GM23248 (cell line): ENCODE results near the gene KRTAP12-2. TPM values are rescaled to one million over a fixed set of nuclear protein-coding genes. Genes with fewer than 3 reads are reported as not detected.
"Not testable (repeated sequence)": the region's sequence is repeated elsewhere in the genome, so short reads cannot be mapped to it uniquely, and the experiment has no call there.

Experiments used
- DNase-seq: peaks from one replicate; pipeline ENCODE4 v3.0.0-alpha.2; 2015
- H2AFZ ChIP-seq: fragments of 200-600 bp; sonication (generic); 2 replicates; pipeline ENCODE4 v1.6.1; 2016; ENCODE audit warnings: antibody characterized with exemption
- H3F3A ChIP-seq: fragments of 200-600 bp; sonication (generic); 2 replicates; pipeline ENCODE4 v1.6.1; 2016; ENCODE audit warnings: mild to moderate bottlenecking, antibody characterized with exemption, mixed run types; ENCODE audit not compliant: insufficient read depth
- H3K27ac ChIP-seq: fragments of 200-600 bp; sonication (generic); 2 replicates; pipeline ENCODE4 v1.5.1; 2016; ENCODE audit warnings: mild to moderate bottlenecking
- H3K27me3 ChIP-seq: fragments of 200-600 bp; sonication (generic); replicated peaks from 2 replicates; pipeline ENCODE4 v1.6.1; 2016; ENCODE audit warnings: mild to moderate bottlenecking; ENCODE audit not compliant: insufficient read depth
- H3K36me3 ChIP-seq: fragments of 200-600 bp; sonication (generic); 2 replicates; pipeline ENCODE4 v1.6.1; 2016; ENCODE audit warnings: low read depth, mild to moderate bottlenecking
- H3K4me1 ChIP-seq: fragments of 200-600 bp; sonication (generic); 2 replicates; pipeline ENCODE4 v1.6.1; 2016; ENCODE audit warnings: mild to moderate bottlenecking; ENCODE audit not compliant: insufficient read depth
- H3K4me2 ChIP-seq: fragments of 200-600 bp; sonication (generic); one replicate; pipeline ENCODE4 v1.6.1; 2016; ENCODE audit warnings: mild to moderate bottlenecking; ENCODE audit not compliant: unreplicated experiment
- H3K4me3 ChIP-seq: fragments of 200-600 bp; sonication (generic); 2 replicates; pipeline ENCODE4 v1.5.1; 2016; ENCODE audit warnings: mild to moderate bottlenecking
- H3K79me2 ChIP-seq: fragments of 200-600 bp; sonication (generic); 2 replicates; pipeline ENCODE4 v1.6.1; 2016; ENCODE audit warnings: mild to moderate bottlenecking; ENCODE audit not compliant: insufficient read depth
- H3K9ac ChIP-seq: fragments of 200-600 bp; sonication (generic); 2 replicates; pipeline ENCODE4 v1.6.1; 2016; ENCODE audit warnings: mild to moderate bottlenecking
- H3K9me2 ChIP-seq: fragments of 200-600 bp; sonication (generic); 2 replicates; pipeline ENCODE4 v1.6.1; 2016; ENCODE audit warnings: mixed run types, mild to moderate bottlenecking, moderate library complexity; ENCODE audit not compliant: insufficient read depth
- H3K9me3 ChIP-seq: fragments of 200-600 bp; sonication (generic); one replicate; pipeline ENCODE4 v1.6.1; 2017; ENCODE audit warnings: low read depth
- H4K20me1 ChIP-seq: fragments of 200-600 bp; sonication (generic); 2 replicates; pipeline ENCODE4 v1.6.0; 2016; ENCODE audit not compliant: insufficient read depth
- EZH2 ChIP-seq: fragments of 200-600 bp; sonication (generic); IDR thresholded peaks from 2 replicates; pipeline ENCODE4 v1.6.1; 2018; ENCODE audit warnings: antibody characterized with exemption, mild to moderate bottlenecking; ENCODE audit not compliant: insufficient read depth, poor library complexity, severe bottlenecking
- EZH2phosphoT487 ChIP-seq: fragments of 200-600 bp; sonication (generic); IDR thresholded peaks from 2 replicates; pipeline ENCODE4 v1.6.1; 2018; ENCODE audit warnings: antibody characterized with exemption, moderate library complexity, mild to moderate bottlenecking, low read depth; ENCODE audit not compliant: insufficient read depth
- WGBS, 2 experiments: methylation state at CpG; one replicate each; pipeline ENCODE4 v1.1.6; 2015 to 2017; ENCODE audit warnings: low lambda C conversion rate in 2 of 2, low coverage in 1 of 2; ENCODE audit errors: missing lambda C conversion rate in 2 of 2; 5-methylcytosine and 5-hydroxymethylcytosine counted together
- in situ Hi-C: fragments of 300-500 bp; cut with MboI; formaldehyde crosslinking; loops from 2 replicates; pipeline ENCODE4 v1.15.0; 2020
- polyA plus RNA-seq: library from polyadenylated mRNA; unstranded; fragments of >200 nt; fragmentation: Nextera tagmentation; extraction: Ambion mirVana; gene quantifications from 2 replicates; pipeline ENCODE4 v1.2.1, GENCODE V29; 2016
- total RNA-seq: library from RNA; depleted of rRNA; stranded (reverse); fragments of >200 nt; shearing (Covaris generic); gene quantifications from 2 replicates; pipeline ENCODE4 v1.2.3, GENCODE V29; 2014

KRTAP12-2 gene
- total and polyA plus RNA-seq, 2 experiments from 2014 or later: not detected

DNA sequence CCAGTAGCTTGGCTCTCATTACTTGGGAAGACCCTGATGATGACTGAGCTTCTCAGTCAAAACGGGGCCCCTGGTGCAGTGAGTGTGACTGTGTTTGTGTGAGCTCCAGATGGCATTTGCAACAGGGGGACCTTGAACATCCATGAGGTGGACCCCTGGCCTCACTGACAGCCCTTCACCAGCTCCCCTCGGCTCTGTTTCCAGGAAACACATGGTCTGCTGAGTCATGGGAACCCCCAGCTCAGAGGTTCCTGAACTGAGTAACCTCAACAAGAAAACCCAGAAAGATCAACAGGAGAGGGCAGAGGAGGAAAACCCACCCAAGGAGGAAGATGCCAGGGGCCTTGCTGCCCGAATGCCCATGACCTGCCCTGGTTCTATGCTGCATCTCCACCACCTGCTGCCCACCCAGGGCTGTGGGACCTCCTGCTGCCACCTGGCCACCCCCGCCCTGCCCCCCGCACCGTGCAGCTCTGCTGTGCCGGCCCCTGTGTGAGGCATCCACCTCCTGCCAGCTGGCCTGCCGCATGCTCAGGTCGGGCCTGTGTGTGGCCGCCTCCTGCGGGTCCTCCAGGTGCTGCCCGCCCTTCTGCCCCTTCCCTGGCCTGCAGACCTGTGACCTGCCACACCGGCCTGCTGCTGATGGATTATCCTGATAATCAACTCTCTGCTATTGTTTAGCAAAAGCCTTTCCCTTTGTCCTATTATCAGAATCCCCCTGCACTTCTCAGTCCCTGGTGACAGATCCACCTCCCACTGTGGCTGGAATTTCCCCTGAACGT, 19.5 kb upstream of the KRTAP12-2 start:
- Histone ChIP-seq H3K4me3 (no peak overlapping the region), H3K79me2 (no peaks in the 10 kb centered on the region), H3F3A (no peaks in the 10 kb centered on the region), H3K4me2 (no peak overlapping the region), H3K27ac (no peak overlapping the region), H3K9ac (no peak overlapping the region), H3K4me1 (no peaks in the 10 kb centered on the region), H3K9me3 (no peaks in the 10 kb centered on the region), H4K20me1 (no peaks in the 10 kb centered on the region), H2AFZ (no peak overlapping the region), H3K36me3 (no peaks in the 10 kb centered on the region), H3K27me3 (peaks cover 33% of the 10 kb centered on the region), H3K9me2 (no peaks in the 10 kb centered on the region)
- no peak for DNase-seq
- no peak for TF ChIP-seq EZH2
- TF ChIP-seq EZH2phosphoT487: no peak
- WGBS, 2 experiments: 4 to 11% methylated on average over 11 to 14 of the region's 14 CpGs
- in situ Hi-C loops: no loop called here

DNA sequence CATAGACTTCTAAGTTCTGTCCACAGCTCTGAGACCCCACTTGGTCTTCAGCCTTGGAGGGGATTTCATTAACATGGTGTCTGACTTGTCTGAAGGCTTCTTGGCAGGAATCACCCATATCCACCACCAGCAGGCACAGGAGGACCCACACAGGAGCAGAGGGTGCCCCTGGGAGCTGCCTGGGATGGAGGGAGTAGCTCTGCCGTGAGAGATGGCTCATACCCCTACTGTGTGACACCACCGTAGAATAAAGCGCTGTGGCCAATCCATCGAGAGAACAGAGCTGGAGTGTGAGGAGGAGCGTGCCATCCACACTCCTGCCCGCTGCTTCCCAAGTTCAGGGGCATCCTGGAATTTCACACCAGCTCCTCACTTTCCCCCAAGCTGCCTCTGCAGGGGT, 18.3 kb upstream of the KRTAP12-2 start:
- H3K9ac ChIP-seq, H3K9me3 ChIP-seq, H3K36me3 ChIP-seq, H3K79me2 ChIP-seq, H3K4me3 ChIP-seq, H2AFZ ChIP-seq, H3K4me1 ChIP-seq, DNase-seq, in situ Hi-C loops, H3K9me2 ChIP-seq, H3K27ac ChIP-seq, H4K20me1 ChIP-seq, H3F3A ChIP-seq, H3K4me2 ChIP-seq: not testable (repeated sequence)
- WGBS, 2 experiments: 18 to 52% methylated on average over 3 to 6 of the region's 6 CpGs
- peaks cover 36% of the 10 kb centered on the region for H3K27me3 ChIP-seq

DNA sequence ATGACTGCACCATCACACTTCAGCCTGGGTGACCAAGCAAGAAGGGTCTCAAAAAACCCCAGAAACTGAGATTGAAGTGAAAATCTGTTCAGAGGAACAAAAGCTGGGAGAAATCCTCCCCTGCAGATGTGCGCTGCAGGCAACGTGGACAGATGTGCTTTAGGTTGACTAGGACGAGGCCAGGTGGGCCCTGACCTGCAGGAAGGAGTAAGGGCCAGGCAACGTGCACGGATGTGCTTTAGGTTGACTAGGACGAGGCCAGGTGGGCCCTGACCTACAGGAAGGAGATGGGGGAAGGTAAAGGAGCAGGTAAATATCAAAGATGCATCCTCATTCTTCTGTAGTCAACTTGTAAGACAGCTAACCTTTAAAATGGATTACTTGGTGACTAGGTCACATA, 17.8 kb upstream of the KRTAP12-2 start:
- peaks cover 40% of the 10 kb centered on the region for H3K27me3 ChIP-seq
- H2AFZ ChIP-seq: no peak overlapping the region
- no peak for TF ChIP-seq EZH2phosphoT487
- no peak for TF ChIP-seq EZH2
- no peaks in the 10 kb centered on the region for H3K4me1 ChIP-seq
- no peak overlapping the region for H3K9ac ChIP-seq
- 30 to 38% methylated on average over 6 of the region's 6 CpGs for WGBS, 2 experiments
- H4K20me1 ChIP-seq: no peaks in the 10 kb centered on the region
- no peaks in the 10 kb centered on the region for H3F3A ChIP-seq
- H3K4me2 ChIP-seq: no peak overlapping the region
- H3K79me2 ChIP-seq: no peaks in the 10 kb centered on the region
- H3K9me2 ChIP-seq: no peaks in the 10 kb centered on the region
- H3K36me3 ChIP-seq: no peaks in the 10 kb centered on the region
- H3K27ac ChIP-seq: no peak overlapping the region
- DNase-seq: no peak
- H3K4me3 ChIP-seq: no peak overlapping the region
- in situ Hi-C loops: no loop called here
- no peaks in the 10 kb centered on the region for H3K9me3 ChIP-seq

DNA sequence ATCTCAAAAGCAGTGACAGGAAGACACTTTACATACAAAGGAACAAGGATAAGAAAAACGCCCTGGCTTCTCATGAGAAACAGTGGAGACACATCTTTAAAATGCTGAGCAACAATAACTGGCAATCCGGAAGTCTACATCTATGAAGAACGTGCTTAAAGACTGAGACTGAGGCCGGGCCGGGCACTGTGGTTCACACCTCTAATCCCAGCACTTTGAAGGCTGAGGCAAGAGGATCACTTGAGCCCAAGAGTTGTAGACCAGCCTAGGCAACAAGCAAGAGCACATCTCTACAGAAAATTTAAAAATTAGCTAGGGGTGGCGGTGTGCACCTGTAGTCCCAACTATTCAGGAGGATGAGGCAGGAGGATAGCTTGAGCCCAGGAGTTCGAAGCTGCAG, 17.4 kb upstream of the KRTAP12-2 start:
- no peaks in the 10 kb centered on the region for H3K9me3 ChIP-seq
- no peak overlapping the region for H3K4me3 ChIP-seq
- 34 to 42% methylated on average over 7 of the region's 7 CpGs for WGBS, 2 experiments
- H3K36me3 ChIP-seq: no peaks in the 10 kb centered on the region
- no peak overlapping the region for H3K4me2 ChIP-seq
- TF ChIP-seq EZH2 (no peak), EZH2phosphoT487 (no peak)
- no peak overlapping the region for H3K9ac ChIP-seq
- no peaks in the 10 kb centered on the region for H3K4me1 ChIP-seq
- no peaks in the 10 kb centered on the region for H3F3A ChIP-seq
- peaks cover 41% of the 10 kb centered on the region for H3K27me3 ChIP-seq
- no peak overlapping the region for H2AFZ ChIP-seq
- in situ Hi-C loops: no loop called here
- no peak overlapping the region for H3K27ac ChIP-seq
- no peaks in the 10 kb centered on the region for H3K9me2 ChIP-seq
- H4K20me1 ChIP-seq: no peaks in the 10 kb centered on the region
- H3K79me2 ChIP-seq: no peaks in the 10 kb centered on the region
- no peak for DNase-seq

GRCh38 chr21:44682580-44683151, 15.9 kb upstream of the KRTAP12-2 start:
- H3K36me3 ChIP-seq: no peaks in the 10 kb centered on the region
- no peaks in the 10 kb centered on the region for H3K9me3 ChIP-seq
- no peak overlapping the region for H3K4me2 ChIP-seq
- no peaks in the 10 kb centered on the region for H4K20me1 ChIP-seq
- peaks cover 40% of the 10 kb centered on the region for H3K27me3 ChIP-seq
- H3K79me2 ChIP-seq: no peaks in the 10 kb centered on the region
- no peaks in the 10 kb centered on the region for H3K4me1 ChIP-seq
- H3K9me2 ChIP-seq: no peaks in the 10 kb centered on the region
- H3K4me3 ChIP-seq: no peak overlapping the region
- H3K27ac ChIP-seq: no peak overlapping the region
- in situ Hi-C loops: no loop called here
- no peak for DNase-seq
- H3F3A ChIP-seq: no peaks in the 10 kb centered on the region
- H3K9ac ChIP-seq: no peak overlapping the region
- 33 to 40% methylated on average over 15 of the region's 15 CpGs for WGBS, 2 experiments
- H2AFZ ChIP-seq: no peak overlapping the region
- no peak for TF ChIP-seq EZH2phosphoT487
- no peak for TF ChIP-seq EZH2
